ENCODE results near the gene KLHL36. TPM values are rescaled to one million over a fixed set of nuclear protein-coding genes. Genes with fewer than 3 reads are reported as not detected.
A peak's percentile ranks its signal among the peaks of the same experiment; 100 is the strongest.
"Not testable (repeated sequence)": the region's sequence is repeated elsewhere in the genome, so short reads cannot be mapped to it uniquely, and the experiment has no call there.

Gene KLHL36
- total RNA-seq, 1 donor from 2014 or later: 43.8 TPM

DNA sequence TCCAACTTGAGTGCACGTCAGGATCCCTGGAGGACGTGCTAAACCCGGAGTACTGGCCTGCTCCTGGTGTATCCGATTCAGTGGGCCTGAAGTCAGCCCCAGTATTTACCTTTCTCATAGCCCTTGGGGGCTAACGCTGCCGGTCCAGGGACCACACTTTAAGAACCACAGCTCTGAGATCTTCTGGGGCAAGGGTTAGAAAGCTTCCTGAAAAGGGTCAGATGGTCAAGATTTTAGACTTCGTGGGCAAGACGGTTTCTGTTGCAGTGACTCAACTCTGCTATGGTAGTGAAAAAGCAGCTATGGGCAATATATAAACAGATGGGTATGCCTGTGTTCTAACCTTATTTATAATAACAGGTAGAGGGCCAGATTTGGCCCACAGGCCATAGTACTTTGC, 36.9 kb downstream of the KLHL36 start:
- Mint-ChIP-seq H3K36me3 (ENCODE audit: low read depth) (no peaks in the 10 kb centered on the region), H3K27ac (ENCODE audit: unreplicated experiment) (no peak overlapping the region)

DNA sequence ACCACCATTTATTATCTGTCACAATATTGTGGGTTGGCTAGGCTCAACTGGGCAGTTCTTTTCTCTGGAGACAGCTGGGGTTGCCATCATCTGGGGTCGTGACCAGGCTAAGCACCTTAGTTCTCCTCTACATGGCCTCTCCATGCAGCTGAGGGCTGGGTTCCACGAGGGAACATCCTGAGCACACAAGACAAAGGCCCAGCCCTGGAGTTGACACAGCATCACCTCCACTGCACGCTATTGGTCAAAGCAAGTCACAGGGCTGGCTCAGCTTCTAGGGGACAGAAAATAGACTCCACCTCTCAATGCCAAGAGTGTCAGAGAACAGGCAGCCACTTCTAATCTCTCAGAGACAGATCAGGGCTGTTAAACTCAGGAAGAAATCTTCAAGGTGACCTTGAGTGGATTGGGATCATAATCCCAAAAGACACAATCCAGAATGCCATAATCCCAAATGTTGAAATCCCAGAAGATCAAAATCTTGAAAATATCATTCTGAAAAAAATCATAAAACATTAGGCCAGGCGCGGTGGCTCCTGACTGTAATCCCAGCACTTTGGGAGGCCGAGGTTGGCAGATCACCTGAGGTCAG, 38.5 kb downstream of the KLHL36 start:
- no peak for DNase-seq (ENCODE audit: low spot score)
- Mint-ChIP-seq H3K4me3 (ENCODE audit: unreplicated experiment) (no peak overlapping the region), H3K27ac (ENCODE audit: unreplicated experiment) (no peak overlapping the region), H3K4me1 (ENCODE audit: low read depth) (peaks cover 17% of the 10 kb centered on the region), H3K9me3 (ENCODE audit: low read depth) (no peaks in the 10 kb centered on the region), H3K36me3 (ENCODE audit: low read depth) (no peaks in the 10 kb centered on the region), H3K27me3 (ENCODE audit: low read depth) (no peaks in the 10 kb centered on the region)
- TF ChIP-seq, protein P1, sequence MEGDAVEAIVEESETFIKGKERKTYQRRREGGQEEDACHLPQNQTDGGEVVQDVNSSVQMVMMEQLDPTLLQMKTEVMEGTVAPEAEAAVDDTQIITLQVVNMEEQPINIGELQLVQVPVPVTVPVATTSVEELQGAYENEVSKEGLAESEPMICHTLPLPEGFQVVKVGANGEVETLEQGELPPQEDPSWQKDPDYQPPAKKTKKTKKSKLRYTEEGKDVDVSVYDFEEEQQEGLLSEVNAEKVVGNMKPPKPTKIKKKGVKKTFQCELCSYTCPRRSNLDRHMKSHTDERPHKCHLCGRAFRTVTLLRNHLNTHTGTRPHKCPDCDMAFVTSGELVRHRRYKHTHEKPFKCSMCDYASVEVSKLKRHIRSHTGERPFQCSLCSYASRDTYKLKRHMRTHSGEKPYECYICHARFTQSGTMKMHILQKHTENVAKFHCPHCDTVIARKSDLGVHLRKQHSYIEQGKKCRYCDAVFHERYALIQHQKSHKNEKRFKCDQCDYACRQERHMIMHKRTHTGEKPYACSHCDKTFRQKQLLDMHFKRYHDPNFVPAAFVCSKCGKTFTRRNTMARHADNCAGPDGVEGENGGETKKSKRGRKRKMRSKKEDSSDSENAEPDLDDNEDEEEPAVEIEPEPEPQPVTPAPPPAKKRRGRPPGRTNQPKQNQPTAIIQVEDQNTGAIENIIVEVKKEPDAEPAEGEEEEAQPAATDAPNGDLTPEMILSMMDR (IDR thresholded peaks at IDR 0.05): no peak

More for the DNA sequence above, 36.9 kb downstream of the KLHL36 start:
- no peak for DNase-seq (ENCODE audit: low spot score)
- H3K4me1 Mint-ChIP-seq (ENCODE audit: low read depth): peaks cover 17% of the 10 kb centered on the region
- no peaks in the 10 kb centered on the region for H3K9me3 Mint-ChIP-seq (ENCODE audit: low read depth)
- no peak overlapping the region for H3K4me3 Mint-ChIP-seq (ENCODE audit: unreplicated experiment)
- TF ChIP-seq, protein P1 (IDR thresholded peaks at IDR 0.05): no peak
- H3K27me3 Mint-ChIP-seq (ENCODE audit: low read depth): no peaks in the 10 kb centered on the region

DNA sequence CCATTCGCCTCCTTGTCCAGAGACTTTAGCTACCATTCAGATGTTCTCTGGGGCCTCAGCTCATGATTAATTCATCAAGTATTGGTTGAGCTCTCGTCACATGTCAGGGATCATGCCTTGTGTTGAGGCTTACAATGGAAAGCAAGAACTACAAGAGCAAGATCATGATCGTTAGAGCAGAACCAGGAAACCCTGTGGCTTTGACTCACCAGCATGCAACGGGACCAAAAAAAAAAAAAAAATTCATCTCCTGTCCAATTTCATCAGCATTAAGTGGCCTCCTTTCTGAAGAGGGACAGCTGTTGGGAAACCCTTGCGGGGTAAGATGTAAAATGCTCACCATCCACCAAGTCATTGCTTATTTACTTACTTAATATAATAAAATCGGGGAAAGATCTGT, 39.4 kb downstream of the KLHL36 start:
- TF ChIP-seq, protein P1 (IDR thresholded peaks at IDR 0.05): no peak
- Mint-ChIP-seq H3K9me3 (ENCODE audit: low read depth) (no peaks in the 10 kb centered on the region), H3K27me3 (ENCODE audit: low read depth) (no peaks in the 10 kb centered on the region), H3K4me3 (ENCODE audit: unreplicated experiment) (no peak overlapping the region), H3K36me3 (ENCODE audit: low read depth) (no peaks in the 10 kb centered on the region), H3K27ac (ENCODE audit: unreplicated experiment) (no peak overlapping the region), H3K4me1 (ENCODE audit: low read depth) (peaks cover 17% of the 10 kb centered on the region)
- no peak for DNase-seq (ENCODE audit: low spot score)

DNA sequence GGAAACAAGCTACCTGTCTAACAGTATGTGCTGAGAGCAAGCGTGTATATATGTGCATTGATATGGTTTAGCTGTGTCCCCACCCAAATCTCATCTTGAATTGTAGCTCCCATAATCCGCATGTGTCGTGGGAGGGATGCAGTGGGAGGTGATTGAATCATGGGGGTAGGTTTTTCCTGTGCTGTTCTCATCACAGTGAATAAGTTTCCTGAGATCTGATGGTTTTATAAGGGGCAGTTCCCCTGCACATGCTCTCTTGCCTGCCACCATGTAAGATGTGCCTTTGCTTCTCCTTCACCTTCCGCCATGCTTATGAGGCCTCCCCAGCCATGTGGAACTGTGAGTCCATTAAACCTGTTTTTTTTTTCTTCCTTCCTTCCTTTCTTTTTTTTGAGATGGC, 39.9 kb downstream of the KLHL36 start:
- H3K9me3 Mint-ChIP-seq (ENCODE audit: low read depth); H3K27ac Mint-ChIP-seq (ENCODE audit: unreplicated experiment); H3K4me3 Mint-ChIP-seq (ENCODE audit: unreplicated experiment); H3K36me3 Mint-ChIP-seq (ENCODE audit: low read depth); DNase-seq (ENCODE audit: low spot score); H3K27me3 Mint-ChIP-seq (ENCODE audit: low read depth): not testable (repeated sequence)
- peaks cover 17% of the 10 kb centered on the region for H3K4me1 Mint-ChIP-seq (ENCODE audit: low read depth)

DNA sequence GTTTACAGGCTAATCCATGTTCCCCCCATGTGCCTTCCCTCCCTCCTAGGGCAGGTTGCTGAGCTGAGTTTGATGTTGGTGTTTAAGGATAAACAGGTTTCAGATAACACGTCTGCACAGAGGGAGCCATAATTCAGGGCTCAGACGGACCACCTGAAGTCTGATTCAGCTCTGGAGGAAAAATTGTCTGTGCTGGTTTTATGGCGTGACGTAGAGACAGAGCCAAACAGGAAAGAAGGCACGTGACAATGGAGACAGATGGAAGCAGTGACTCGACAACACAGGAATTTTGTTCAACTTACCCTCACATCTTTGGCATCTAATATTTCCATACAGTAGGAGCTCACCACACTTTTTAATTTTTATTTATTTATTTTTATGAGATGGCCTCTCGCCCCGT, 40.8 kb downstream of the KLHL36 start:
- no peaks in the 10 kb centered on the region for H3K27me3 Mint-ChIP-seq (ENCODE audit: low read depth)
- H3K4me1 Mint-ChIP-seq (ENCODE audit: low read depth): peaks cover 20% of the 10 kb centered on the region
- TF ChIP-seq, protein P1 (IDR thresholded peaks at IDR 0.05): no peak
- H3K4me3 Mint-ChIP-seq (ENCODE audit: unreplicated experiment): no peak overlapping the region
- DNase-seq (ENCODE audit: low spot score): no peak
- H3K9me3 Mint-ChIP-seq (ENCODE audit: low read depth): no peaks in the 10 kb centered on the region
- H3K36me3 Mint-ChIP-seq (ENCODE audit: low read depth): no peaks in the 10 kb centered on the region
- peak overlapping the region; percentile 73 for H3K27ac Mint-ChIP-seq (ENCODE audit: unreplicated experiment)
